IMR-90 (cell line): ENCODE measurements around the gene GRK5. TPM values are rescaled to one million over a fixed set of nuclear protein-coding genes. Genes with fewer than 3 reads are reported as not detected.

Source experiments
- ATAC-seq: fragments of 200-7000 bp; cut with Tn5 transposase; 2 replicates; pipeline ENCODE4 v1.9.1; 2020; ENCODE audit warnings: low read depth, mild to moderate bottlenecking, moderate library complexity
- BruUV-seq: library from RNA; stranded (reverse); fragments of 400-500 nt; replicated peaks from 2 replicates; lab custom pipeline; 2021; lab: Mats Ljungman, UMichigan
- CTCF ChIA-PET: fragments of 300-600 bp; formaldehyde crosslinking; extraction: SDS; loops from one replicate; lab custom pipeline; 2021; ENCODE audit warnings: antibody characterized with exemption; lab: Yijun Ruan, JAX
- POLR2A ChIA-PET: fragments of 300-600 bp; sonication (Branson Sonifier 250); formaldehyde crosslinking; loops from one replicate; lab custom pipeline; 2022; ENCODE audit warnings: antibody characterized with exemption; ENCODE audit not compliant: unreplicated experiment; lab: Charles Lee
- DNase-seq: peaks from one replicate; pipeline ENCODE4 v3.0.0; 2013
- H2AFZ ChIP-seq: replicated peaks from 2 replicates; pipeline ENCODE3; 2013; ENCODE audit warnings: low read length, mild to moderate bottlenecking; ENCODE audit not compliant: poor library complexity
- H2AK5ac ChIP-seq: 2 replicates; pipeline ENCODE4 v1.6.1; 2013; ENCODE audit warnings: low read depth, low read length, inconsistent platforms
- H2AK9ac ChIP-seq: replicated peaks from 2 replicates; pipeline ENCODE3; 2013; ENCODE audit warnings: mild to moderate bottlenecking, low read depth, low read length, moderate library complexity; ENCODE audit not compliant: poor library complexity
- H2BK120ac ChIP-seq: 2 replicates; pipeline ENCODE4 v1.6.1; 2013; ENCODE audit warnings: low read depth, low read length, inconsistent platforms
- H2BK15ac ChIP-seq: 3 replicates; pipeline ENCODE4 v1.6.1; 2013; ENCODE audit warnings: low read depth, low read length, inconsistent platforms
- H2BK20ac ChIP-seq: 2 replicates; pipeline ENCODE4 v1.6.1; 2013; ENCODE audit warnings: low read depth, mild to moderate bottlenecking, inconsistent platforms, low read length, moderate library complexity
- H2BK5ac ChIP-seq: 2 replicates; pipeline ENCODE4 v1.6.1; 2013; ENCODE audit warnings: mild to moderate bottlenecking, low read depth, low read length, inconsistent platforms; ENCODE audit not compliant: poor library complexity, severe bottlenecking
- H3K14ac ChIP-seq: replicated peaks from 2 replicates; pipeline ENCODE4 v1.6.1; 2013; ENCODE audit warnings: low read depth, low read length, inconsistent platforms
- H3K18ac ChIP-seq: 2 replicates; pipeline ENCODE4 v1.6.1; 2013; ENCODE audit warnings: low read depth, low read length, control low read depth
- H3K23ac ChIP-seq: 2 replicates; pipeline ENCODE4 v1.6.1; 2013; ENCODE audit warnings: low read depth, low read length, inconsistent platforms
- H3K27ac ChIP-seq: 2 replicates; pipeline ENCODE4 v1.5.1; 2013; ENCODE audit warnings: mild to moderate bottlenecking, control low read depth, low read length; ENCODE audit not compliant: insufficient read depth
- H3K27me3 ChIP-seq: 2 replicates; pipeline ENCODE4 v1.6.1; 2013; ENCODE audit warnings: low read length; ENCODE audit not compliant: control insufficient read depth, insufficient read depth
- H3K36me3 ChIP-seq: 2 replicates; pipeline ENCODE4 v1.6.1; 2013; ENCODE audit warnings: low read length, mixed read lengths; ENCODE audit not compliant: control insufficient read depth, insufficient read depth
- H3K4ac ChIP-seq: 2 replicates; pipeline ENCODE4 v1.6.1; 2013; ENCODE audit warnings: low read depth, low read length, inconsistent platforms
- H3K4me1 ChIP-seq: 2 replicates; pipeline ENCODE4 v1.6.1; 2013; ENCODE audit warnings: low read length, mixed read lengths; ENCODE audit not compliant: control insufficient read depth, insufficient read depth
- H3K4me2 ChIP-seq: 2 replicates; pipeline ENCODE4 v1.6.1; 2013; ENCODE audit warnings: low read depth, mild to moderate bottlenecking, control low read depth, low read length, moderate library complexity
- H3K4me3 ChIP-seq: 2 replicates; pipeline ENCODE4 v1.5.1; 2013; ENCODE audit warnings: low read depth, mild to moderate bottlenecking, control low read depth, low read length, moderate library complexity; ENCODE audit not compliant: insufficient read depth
- H3K56ac ChIP-seq: 2 replicates; pipeline ENCODE4 v1.6.1; 2013; ENCODE audit warnings: low read length, inconsistent platforms; ENCODE audit not compliant: insufficient read depth; ENCODE audit errors: extremely low read depth
- H3K79me1 ChIP-seq, 2 experiments: 2 replicates each; pipeline ENCODE4 v1.6.1; 2013; ENCODE audit warnings: low read length in 2 of 2, inconsistent platforms in 1 of 2, low read depth in 1 of 2
- H3K9ac ChIP-seq: 2 replicates; pipeline ENCODE4 v1.6.1; 2013; ENCODE audit warnings: low read depth, low read length, control low read depth
- H3K9me1 ChIP-seq: 2 replicates; pipeline ENCODE4 v1.6.1; 2013; ENCODE audit warnings: low read length, inconsistent platforms; ENCODE audit not compliant: insufficient read depth
- H3K9me3 ChIP-seq: 2 replicates; pipeline ENCODE4 v1.6.1; 2013; ENCODE audit warnings: low read length; ENCODE audit not compliant: control insufficient read depth, insufficient read depth
- H4K20me1 ChIP-seq: 2 replicates; pipeline ENCODE4 v1.6.1; 2013; ENCODE audit warnings: low read length, inconsistent platforms; ENCODE audit not compliant: insufficient read depth
- H4K5ac ChIP-seq: 2 replicates; pipeline ENCODE4 v1.6.1; 2013; ENCODE audit warnings: mild to moderate bottlenecking, low read depth, low read length, control low read depth
- H4K8ac ChIP-seq, 2 experiments: 2 replicates each; pipeline ENCODE4 v1.6.1; 2013; ENCODE audit warnings: low read depth in 2 of 2, low read length in 2 of 2, control low read depth in 1 of 2, inconsistent platforms in 1 of 2
- H4K91ac ChIP-seq: 2 replicates; pipeline ENCODE4 v1.6.1; 2013; ENCODE audit warnings: low read depth, low read length, inconsistent platforms; ENCODE audit not compliant: insufficient read depth
- FOS ChIP-seq: fragments of 150-350 bp; IDR thresholded peaks from 2 replicates; pipeline ENCODE4 v1.6.1; 2016; ENCODE audit warnings: low read depth, low read length
- MAZ ChIP-seq: IDR thresholded peaks from 2 replicates; pipeline ENCODE4 v1.6.1; 2012; ENCODE audit warnings: low read depth, mild to moderate bottlenecking, low read length, improper control_type of control experiment, moderate library complexity, borderline replicate concordance
- NFE2L2 ChIP-seq: fragments of 150-350 bp; IDR thresholded peaks from 2 replicates; pipeline ENCODE4 v1.6.1; 2016; ENCODE audit warnings: low read depth, mild to moderate bottlenecking, low read length
- POLR2A ChIP-seq: IDR thresholded peaks from 2 replicates; pipeline ENCODE4 v1.6.1; 2012; ENCODE audit warnings: mild to moderate bottlenecking, low read depth, low read length
- RAD21 ChIP-seq: IDR thresholded peaks from 2 replicates; pipeline ENCODE4 v1.6.1; 2012; ENCODE audit warnings: low read length, improper control_type of control experiment
- RFX5 ChIP-seq: IDR thresholded peaks from 2 replicates; pipeline ENCODE4 v1.8.0; 2012; ENCODE audit warnings: low read depth, mild to moderate bottlenecking, low read length, moderate library complexity
- SMC3 ChIP-seq: fragments of 150-350 bp; IDR thresholded peaks from 2 replicates; pipeline ENCODE4 v1.6.1; 2016; ENCODE audit warnings: low read depth, mild to moderate bottlenecking, antibody characterized with exemption, low read length, moderate library complexity
- WGBS, 2 experiments: methylation state at CpG; one replicate each; pipeline versions ENCODE4 v1.1.5 to v1.1.7; 2013; ENCODE audit warnings: missing lambda C conversion rate in 2 of 2; ENCODE audit not compliant: insufficient read length in 1 of 2; ENCODE audit errors: extremely low coverage in 2 of 2; 5-methylcytosine and 5-hydroxymethylcytosine counted together
- dilution Hi-C: fragments of 300-500 bp; cut with HindIII; formaldehyde crosslinking; loops from one replicate; pipeline ENCODE4 v1.14.3; 2018; ENCODE audit warnings: low sequenced_read_pairs; ENCODE audit not compliant: unreplicated experiment
- in situ Hi-C: fragments of 300-500 bp; cut with MboI; formaldehyde crosslinking; loops from 3 replicates; pipeline ENCODE4 v1.14.3; 2019; ENCODE audit warnings: low sequenced_read_pairs, inconsistent platforms, mixed read lengths
- intact Hi-C: fragments of 100-400 bp; cut with micrococcal nuclease; formaldehyde crosslinking; loops from 2 replicates; pipeline ENCODE4 v1.10.0; 2022
- polyA plus RNA-seq, 3 experiments: library from polyadenylated mRNA; depleted of rRNA; stranded (reverse); fragments of >200 nt; gene quantifications; 2 replicates each; pipeline ENCODE4 v1.2.3, GENCODE V29; 2012; ENCODE audit warnings: low replicate concordance in 1 of 3
- total RNA-seq: library from RNA; depleted of rRNA; stranded (reverse); fragments of >200 nt; gene quantifications from 2 replicates; pipeline ENCODE4 v1.2.3, GENCODE V29; 2012
- TF ChIP-seq, protein P1 (sequence below): fragments of 150-350 bp; IDR thresholded peaks from 2 replicates; pipeline ENCODE4 v1.6.1; 2017; ENCODE audit warnings: mild to moderate bottlenecking, antibody characterized with exemption, low read length, low read depth
- TF ChIP-seq, protein P2 (sequence below): conservative IDR thresholded peaks from 2 replicates; pipeline ENCODE4 v1.5.1; 2012; ENCODE audit warnings: mild to moderate bottlenecking, low read depth, low read length, improper control_type of control experiment

GRK5 gene
- total and polyA plus RNA-seq, 2 of the 4 experiments (the other 2 are of a cell fraction), result 12.9 to 16.3 TPM

DNA sequence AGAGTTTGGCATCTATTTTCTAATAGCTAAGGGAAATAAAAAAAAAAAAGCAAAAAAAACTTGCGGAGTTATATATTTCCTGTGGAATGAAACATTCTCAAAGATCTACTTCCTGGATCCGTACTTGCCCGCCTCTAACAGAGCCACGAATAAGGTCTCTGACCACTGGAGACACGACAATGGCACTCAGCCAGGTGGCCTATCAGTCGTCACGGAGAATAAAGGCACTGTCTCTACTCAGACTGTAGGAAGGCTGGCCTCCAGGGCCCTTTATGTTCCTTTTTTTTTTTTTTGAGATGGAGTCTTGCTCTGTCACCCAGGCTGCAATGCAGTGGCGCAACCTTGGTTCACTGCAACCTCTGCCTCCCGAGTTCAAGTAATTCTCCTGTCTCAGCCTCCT, 276.5 kb downstream of the GRK5 start:
- no peak overlapping the region for H2BK5ac ChIP-seq
- H2BK120ac ChIP-seq, result no peak overlapping the region
- intact Hi-C loops, result no loop called here
- no peak overlapping the region for H3K56ac ChIP-seq
- no peak overlapping the region for H3K4ac ChIP-seq
- dilution Hi-C loops, result no loop called here
- WGBS, 2 experiments, result no CpG with 5 or more reads among the region's 9 CpGs
- H3K18ac ChIP-seq, result no peak overlapping the region
- CTCF ChIA-PET, result no interaction called here
- no peak overlapping the region for H3K9ac ChIP-seq
- no peak overlapping the region for H4K8ac ChIP-seq
- H4K20me1 ChIP-seq, result no peaks in the 10 kb centered on the region
- H3K27ac ChIP-seq, result no peak overlapping the region
- H3K14ac ChIP-seq, result no peak overlapping the region
- H3K36me3 ChIP-seq, result no peaks in the 10 kb centered on the region
- H3K4me1 ChIP-seq, result peaks cover 9% of the 10 kb centered on the region
- no peak overlapping the region for H3K4me2 ChIP-seq
- POLR2A ChIA-PET, result no interaction called here
- no peaks in the 10 kb centered on the region for H3K79me1 ChIP-seq
- H3K23ac ChIP-seq, result no peak overlapping the region
- H4K5ac ChIP-seq, result no peak overlapping the region
- H3K9me3 ChIP-seq, result no peaks in the 10 kb centered on the region
- no peak overlapping the region for H2BK20ac ChIP-seq
- H2AFZ ChIP-seq, result no peak overlapping the region
- no peak overlapping the region for H2BK15ac ChIP-seq
- no peak for ATAC-seq
- in situ Hi-C loops, result no loop called here
- H4K91ac ChIP-seq, result no peak overlapping the region
- no TSS peak for BruUV-seq
- TF ChIP-seq MAZ, result no peak
- no peak for TF ChIP-seq RFX5
- TF ChIP-seq, protein P1, sequence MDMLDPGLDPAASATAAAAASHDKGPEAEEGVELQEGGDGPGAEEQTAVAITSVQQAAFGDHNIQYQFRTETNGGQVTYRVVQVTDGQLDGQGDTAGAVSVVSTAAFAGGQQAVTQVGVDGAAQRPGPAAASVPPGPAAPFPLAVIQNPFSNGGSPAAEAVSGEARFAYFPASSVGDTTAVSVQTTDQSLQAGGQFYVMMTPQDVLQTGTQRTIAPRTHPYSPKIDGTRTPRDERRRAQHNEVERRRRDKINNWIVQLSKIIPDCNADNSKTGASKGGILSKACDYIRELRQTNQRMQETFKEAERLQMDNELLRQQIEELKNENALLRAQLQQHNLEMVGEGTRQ, result no peak
- TF ChIP-seq NFE2L2, result no peak
- TF ChIP-seq SMC3, result no peak
- TF ChIP-seq POLR2A, result no peak
- TF ChIP-seq, protein P2, sequence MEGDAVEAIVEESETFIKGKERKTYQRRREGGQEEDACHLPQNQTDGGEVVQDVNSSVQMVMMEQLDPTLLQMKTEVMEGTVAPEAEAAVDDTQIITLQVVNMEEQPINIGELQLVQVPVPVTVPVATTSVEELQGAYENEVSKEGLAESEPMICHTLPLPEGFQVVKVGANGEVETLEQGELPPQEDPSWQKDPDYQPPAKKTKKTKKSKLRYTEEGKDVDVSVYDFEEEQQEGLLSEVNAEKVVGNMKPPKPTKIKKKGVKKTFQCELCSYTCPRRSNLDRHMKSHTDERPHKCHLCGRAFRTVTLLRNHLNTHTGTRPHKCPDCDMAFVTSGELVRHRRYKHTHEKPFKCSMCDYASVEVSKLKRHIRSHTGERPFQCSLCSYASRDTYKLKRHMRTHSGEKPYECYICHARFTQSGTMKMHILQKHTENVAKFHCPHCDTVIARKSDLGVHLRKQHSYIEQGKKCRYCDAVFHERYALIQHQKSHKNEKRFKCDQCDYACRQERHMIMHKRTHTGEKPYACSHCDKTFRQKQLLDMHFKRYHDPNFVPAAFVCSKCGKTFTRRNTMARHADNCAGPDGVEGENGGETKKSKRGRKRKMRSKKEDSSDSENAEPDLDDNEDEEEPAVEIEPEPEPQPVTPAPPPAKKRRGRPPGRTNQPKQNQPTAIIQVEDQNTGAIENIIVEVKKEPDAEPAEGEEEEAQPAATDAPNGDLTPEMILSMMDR, result no peak
- no peak for TF ChIP-seq RAD21
- TF ChIP-seq FOS, result no peak
- no peak for DNase-seq
- H2AK5ac ChIP-seq, result peak overlapping the region; percentile 57; the same call in 1 of the 2 replicates
- peaks cover 12% of the 10 kb centered on the region; the same call in 1 of the 2 replicates for H3K9me1 ChIP-seq
- peaks cover 8% of the 10 kb centered on the region for H3K27me3 ChIP-seq
- H3K4me3 ChIP-seq, result no peak overlapping the region
- H2AK9ac ChIP-seq, result no peak overlapping the region
